ENCODE results near the gene UBN1.

DNA sequence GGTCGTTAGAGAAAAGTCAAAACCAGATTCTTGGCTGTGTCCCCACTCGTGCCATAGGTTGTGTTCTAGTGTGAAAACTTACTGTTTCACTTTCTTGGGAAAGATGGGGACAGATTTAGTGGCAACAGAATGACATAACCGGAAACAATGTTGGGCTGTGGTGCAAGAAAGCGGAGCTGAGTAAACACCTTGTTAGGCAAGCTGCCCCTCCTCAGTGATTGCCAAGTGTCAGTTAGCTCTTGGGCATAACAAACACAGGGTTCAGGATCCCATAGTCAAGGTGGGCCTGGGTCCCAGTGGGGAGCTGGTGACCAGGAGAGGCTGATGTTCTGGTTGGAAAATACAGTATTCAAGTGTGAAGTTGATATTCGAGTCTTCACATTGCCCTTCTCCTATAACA is 15.4 kb downstream of the UBN1 start:
- TF ChIP-seq, protein P1, sequence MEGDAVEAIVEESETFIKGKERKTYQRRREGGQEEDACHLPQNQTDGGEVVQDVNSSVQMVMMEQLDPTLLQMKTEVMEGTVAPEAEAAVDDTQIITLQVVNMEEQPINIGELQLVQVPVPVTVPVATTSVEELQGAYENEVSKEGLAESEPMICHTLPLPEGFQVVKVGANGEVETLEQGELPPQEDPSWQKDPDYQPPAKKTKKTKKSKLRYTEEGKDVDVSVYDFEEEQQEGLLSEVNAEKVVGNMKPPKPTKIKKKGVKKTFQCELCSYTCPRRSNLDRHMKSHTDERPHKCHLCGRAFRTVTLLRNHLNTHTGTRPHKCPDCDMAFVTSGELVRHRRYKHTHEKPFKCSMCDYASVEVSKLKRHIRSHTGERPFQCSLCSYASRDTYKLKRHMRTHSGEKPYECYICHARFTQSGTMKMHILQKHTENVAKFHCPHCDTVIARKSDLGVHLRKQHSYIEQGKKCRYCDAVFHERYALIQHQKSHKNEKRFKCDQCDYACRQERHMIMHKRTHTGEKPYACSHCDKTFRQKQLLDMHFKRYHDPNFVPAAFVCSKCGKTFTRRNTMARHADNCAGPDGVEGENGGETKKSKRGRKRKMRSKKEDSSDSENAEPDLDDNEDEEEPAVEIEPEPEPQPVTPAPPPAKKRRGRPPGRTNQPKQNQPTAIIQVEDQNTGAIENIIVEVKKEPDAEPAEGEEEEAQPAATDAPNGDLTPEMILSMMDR (IDR thresholded peaks at IDR 0.05), result no peak
- TF ChIP-seq POLR2A (IDR thresholded peaks at IDR 0.05), result no peak

All from testis (tissue), 2 donors.